ENCODE results near the gene POU3F1.

Gene POU3F1

GRCh38 chr1:38009841-38010180 is 36.8 kb downstream of the POU3F1 start:
- Histone ChIP-seq H3K4me1 (ENCODE audit: control insufficient read depth, insufficient read depth, low read length) (peaks cover 19% of the 10 kb centered on the region), H3K4me3 (ENCODE audit: low read depth, low read length) (no peak overlapping the region), H3K36me3 (ENCODE audit: control insufficient read depth, insufficient read depth, low read length) (peaks cover 2% of the 10 kb centered on the region; the same call in 1 of the 2 replicates), H3K9ac (ENCODE audit: low read length) (no peak overlapping the region), H3K27me3 (ENCODE audit: control insufficient read depth, insufficient read depth, low read length) (no peaks in the 10 kb centered on the region), H3K9me3 (ENCODE audit: control insufficient read depth, insufficient read depth, low read depth, low read length) (no peaks in the 10 kb centered on the region), H3K27ac (ENCODE audit: low read depth, low read length) (no peak overlapping the region)

GRCh38 chr1:38009088-38009840 is 37.3 kb downstream of the POU3F1 start:
- Histone ChIP-seq H3K27me3 (ENCODE audit: control insufficient read depth, insufficient read depth, low read length) (no peaks in the 10 kb centered on the region), H3K4me3 (ENCODE audit: low read depth, low read length) (no peak overlapping the region), H3K9me3 (ENCODE audit: control insufficient read depth, insufficient read depth, low read depth, low read length) (no peaks in the 10 kb centered on the region), H3K4me1 (ENCODE audit: control insufficient read depth, insufficient read depth, low read length) (peaks cover 23% of the 10 kb centered on the region), H3K27ac (ENCODE audit: low read depth, low read length) (peak overlapping the region; percentile 62; the same call in 1 of the 2 replicates), H3K36me3 (ENCODE audit: control insufficient read depth, insufficient read depth, low read length) (0 out of 2 replicates have a peak, but pooled peaks cover under 1% of the 10 kb centered on the region), H3K9ac (ENCODE audit: low read length) (peak overlapping the region; percentile 28)

- H3K4me3 ChIP-seq (ENCODE audit: low read depth, low read length), result peak overlapping the region; percentile 60
- no peaks in the 10 kb centered on the region for H3K36me3 ChIP-seq (ENCODE audit: control insufficient read depth, insufficient read depth, low read length)
- H3K9ac ChIP-seq (ENCODE audit: low read length), result peak overlapping the region; percentile 62
- H3K9me3 ChIP-seq (ENCODE audit: control insufficient read depth, insufficient read depth, low read depth, low read length), result no peaks in the 10 kb centered on the region
- H3K4me1 ChIP-seq (ENCODE audit: control insufficient read depth, insufficient read depth, low read length), result peaks cover 41% of the 10 kb centered on the region
- H3K27ac ChIP-seq (ENCODE audit: low read depth, low read length), result no peak overlapping the region
- no peaks in the 10 kb centered on the region for H3K27me3 ChIP-seq (ENCODE audit: control insufficient read depth, insufficient read depth, low read length)
Observed at GRCh38 chr1:38006008-38006828, 40.4 kb downstream of the POU3F1 start.

GRCh38 chr1:38005195-38006007 is 41.2 kb downstream of the POU3F1 start, which contains the start of gene FHL3:
Gene FHL3 (minus strand): TSS chr1:38005514. CDS start chr1:37999412, 6,102 bp downstream.
- Histone ChIP-seq H3K9ac (ENCODE audit: low read length) (peak within 1 kb of the TSS; percentile 79), H3K9me3 (ENCODE audit: control insufficient read depth, insufficient read depth, low read depth, low read length) (no peaks in the 10 kb centered on the region), H3K4me3 (ENCODE audit: low read depth, low read length) (peak within 1 kb of the TSS; percentile 73), H3K27ac (ENCODE audit: low read depth, low read length) (no peak within 1 kb of the TSS), H3K36me3 (ENCODE audit: control insufficient read depth, insufficient read depth, low read length) (no peaks in the 10 kb centered on the region), H3K27me3 (ENCODE audit: control insufficient read depth, insufficient read depth, low read length) (no peaks in the 10 kb centered on the region), H3K4me1 (ENCODE audit: control insufficient read depth, insufficient read depth, low read length) (peaks cover 49% of the 10 kb centered on the region)

- Histone ChIP-seq H3K4me1 (ENCODE audit: control insufficient read depth, insufficient read depth, low read length) (peaks cover 58% of the 10 kb centered on the region), H3K9me3 (ENCODE audit: control insufficient read depth, insufficient read depth, low read depth, low read length) (no peaks in the 10 kb centered on the region), H3K9ac (ENCODE audit: low read length) (peak overlapping the region; percentile 79), H3K4me3 (ENCODE audit: low read depth, low read length) (peak overlapping the region; percentile 73), H3K36me3 (ENCODE audit: control insufficient read depth, insufficient read depth, low read length) (no peaks in the 10 kb centered on the region), H3K27me3 (ENCODE audit: control insufficient read depth, insufficient read depth, low read length) (no peaks in the 10 kb centered on the region), H3K27ac (ENCODE audit: low read depth, low read length) (no peak overlapping the region)
Observed at GRCh38 chr1:38004284-38005108, 42.1 kb downstream of the POU3F1 start.

GRCh38 chr1:38003261-38004250 is 43.0 kb downstream of the POU3F1 start:
- Histone ChIP-seq H3K27ac (ENCODE audit: low read depth, low read length) (no peak overlapping the region), H3K4me3 (ENCODE audit: low read depth, low read length) (peak overlapping the region; percentile 73), H3K36me3 (ENCODE audit: control insufficient read depth, insufficient read depth, low read length) (peaks cover 7% of the 10 kb centered on the region), H3K4me1 (ENCODE audit: control insufficient read depth, insufficient read depth, low read length) (peaks cover 59% of the 10 kb centered on the region), H3K9me3 (ENCODE audit: control insufficient read depth, insufficient read depth, low read depth, low read length) (no peaks in the 10 kb centered on the region), H3K27me3 (ENCODE audit: control insufficient read depth, insufficient read depth, low read length) (no peaks in the 10 kb centered on the region), H3K9ac (ENCODE audit: low read length) (peak overlapping the region; percentile 79)

- H3K4me1 ChIP-seq (ENCODE audit: control insufficient read depth, insufficient read depth, low read length), result peaks cover 56% of the 10 kb centered on the region
- peaks cover 28% of the 10 kb centered on the region for H3K36me3 ChIP-seq (ENCODE audit: control insufficient read depth, insufficient read depth, low read length)
- no peaks in the 10 kb centered on the region for H3K9me3 ChIP-seq (ENCODE audit: control insufficient read depth, insufficient read depth, low read depth, low read length)
- peak overlapping the region; percentile 33; the same call in 1 of the 2 replicates for H3K4me3 ChIP-seq (ENCODE audit: low read depth, low read length)
- no peaks in the 10 kb centered on the region for H3K27me3 ChIP-seq (ENCODE audit: control insufficient read depth, insufficient read depth, low read length)
- peak overlapping the region; percentile 98 for H3K27ac ChIP-seq (ENCODE audit: low read depth, low read length)
- H3K9ac ChIP-seq (ENCODE audit: low read length), result peak overlapping the region; percentile 90
Observed at GRCh38 chr1:38000529-38001455, 45.8 kb downstream of the POU3F1 start.

- peak overlapping the region; percentile 33; the same call in 1 of the 2 replicates for H3K4me3 ChIP-seq (ENCODE audit: low read depth, low read length)
- peaks cover 53% of the 10 kb centered on the region for H3K4me1 ChIP-seq (ENCODE audit: control insufficient read depth, insufficient read depth, low read length)
- H3K9ac ChIP-seq (ENCODE audit: low read length), result peak overlapping the region; percentile 90
- no peaks in the 10 kb centered on the region for H3K9me3 ChIP-seq (ENCODE audit: control insufficient read depth, insufficient read depth, low read depth, low read length)
- no peaks in the 10 kb centered on the region for H3K27me3 ChIP-seq (ENCODE audit: control insufficient read depth, insufficient read depth, low read length)
- peak overlapping the region; percentile 98 for H3K27ac ChIP-seq (ENCODE audit: low read depth, low read length)
- H3K36me3 ChIP-seq (ENCODE audit: control insufficient read depth, insufficient read depth, low read length), result peaks cover 30% of the 10 kb centered on the region
Observed at GRCh38 chr1:38000233-38000528, 46.4 kb downstream of the POU3F1 start.
